Measurements from ENCODE around the gene IFI27L1.

IFI27L1 gene

GRCh38 chr14:94128216-94128839, 47.2 kb downstream of the IFI27L1 start:
- in situ Hi-C loops (cut with HindIII; ENCODE audit: low sequenced_read_pairs): no loop called here

- in situ Hi-C loops (cut with HindIII; ENCODE audit: low sequenced_read_pairs): no loop called here
Measured at GRCh38 chr14:94129111-94129757, 48.1 kb downstream of the IFI27L1 start, which contains the start of gene IFI27L2. TSS of gene IFI27L2 (minus strand) at chr14:94129604. CDS start at chr14:94129564, 40 bp downstream.

GRCh38 chr14:94129758-94130414, 48.8 kb downstream of the IFI27L1 start:
- in situ Hi-C loops (cut with HindIII; ENCODE audit: low sequenced_read_pairs): no loop called here

- in situ Hi-C loops (cut with HindIII; ENCODE audit: low sequenced_read_pairs): no loop called here
Measured at GRCh38 chr14:94132285-94132887, 51.3 kb downstream of the IFI27L1 start.

- in situ Hi-C loops (cut with HindIII; ENCODE audit: low sequenced_read_pairs): loop anchor here (5.0 kb wide), 3 partner anchors 42 to 103 kb away; no protein-coding TSS in a partner anchor
Measured at GRCh38 chr14:94135476-94135875, 54.4 kb downstream of the IFI27L1 start.

- in situ Hi-C loops (cut with HindIII; ENCODE audit: low sequenced_read_pairs): loop anchor here (5.0 kb wide), 3 partner anchors 41 to 104 kb away; no protein-coding TSS in a partner anchor
Measured at GRCh38 chr14:94136575-94137331, 55.6 kb downstream of the IFI27L1 start.

- in situ Hi-C loops (cut with HindIII; ENCODE audit: low sequenced_read_pairs): loop anchor here (5.0 kb wide), 3 partner anchors 39 to 106 kb away; no protein-coding TSS in a partner anchor
Measured at GRCh38 chr14:94138251-94138650, 57.1 kb downstream of the IFI27L1 start.

- in situ Hi-C loops (cut with HindIII; ENCODE audit: low sequenced_read_pairs): loop anchor here (5.0 kb wide), 3 partner anchors 38 to 107 kb away; no protein-coding TSS in a partner anchor
Measured at GRCh38 chr14:94139006-94139405, 57.9 kb downstream of the IFI27L1 start.

- in situ Hi-C loops (cut with HindIII; ENCODE audit: low sequenced_read_pairs): loop anchor here (5.0 kb wide), 3 partner anchors 38 to 107 kb away; no protein-coding TSS in a partner anchor
Measured at GRCh38 chr14:94139421-94139820, 58.3 kb downstream of the IFI27L1 start.

- in situ Hi-C loops (cut with HindIII; ENCODE audit: low sequenced_read_pairs): no loop called here
Measured at GRCh38 chr14:94142247-94142646, 61.1 kb downstream of the IFI27L1 start.

GRCh38 chr14:94142836-94143235, 61.7 kb downstream of the IFI27L1 start:
- in situ Hi-C loops (cut with HindIII; ENCODE audit: low sequenced_read_pairs): no loop called here

GRCh38 chr14:94143239-94143638, 62.1 kb downstream of the IFI27L1 start:
- in situ Hi-C loops (cut with HindIII; ENCODE audit: low sequenced_read_pairs): no loop called here

- in situ Hi-C loops (cut with HindIII; ENCODE audit: low sequenced_read_pairs): no loop called here
Measured at GRCh38 chr14:94143711-94144110, 62.6 kb downstream of the IFI27L1 start.

- in situ Hi-C loops (cut with HindIII; ENCODE audit: low sequenced_read_pairs): no loop called here
Measured at GRCh38 chr14:94144765-94145164, 63.7 kb downstream of the IFI27L1 start.

GRCh38 chr14:94145902-94146527, 64.9 kb downstream of the IFI27L1 start:
- in situ Hi-C loops (cut with HindIII; ENCODE audit: low sequenced_read_pairs): no loop called here

Measured in endothelial cell of hepatic sinusoid (primary cell).